Panc1 (cell line): ENCODE measurements around the gene KCNT1. TPM values are rescaled to one million over a fixed set of nuclear protein-coding genes. Genes with fewer than 3 reads are reported as not detected.

Experiments used
- ATAC-seq: fragments of 200-7000 bp; cut with Tn5 transposase; 2 replicates; pipeline ENCODE4 v1.9.1; 2020; ENCODE audit warnings: mild to moderate bottlenecking, moderate library complexity
- BruUV-seq: library from RNA; stranded (reverse); fragments of 400-500 nt; replicated peaks from 2 replicates; lab custom pipeline; 2021; lab: Mats Ljungman, UMichigan
- CTCF ChIA-PET: fragments of 300-600 bp; sonication (Branson Sonifier 250); formaldehyde crosslinking; loops from one replicate; lab custom pipeline; 2022; ENCODE audit warnings: antibody characterized with exemption; lab: Charles Lee
- POLR2A ChIA-PET: fragments of 300-600 bp; sonication (Branson Sonifier 250); formaldehyde crosslinking; loops from one replicate; lab custom pipeline; 2022; ENCODE audit warnings: antibody characterized with exemption; lab: Charles Lee
- DNase-seq: peaks from one replicate; pipeline ENCODE4 v3.0.0-alpha.2; 2010; ENCODE audit warnings: low read depth, low spot score
- H3K27ac ChIP-seq: 2 replicates; pipeline ENCODE4 v1.5.1; 2011; ENCODE audit warnings: mild to moderate bottlenecking, low read length, inconsistent platforms
- H3K27me3 ChIP-seq: fragments of 200-500 bp; sonication (Bioruptor generic); 2 replicates; pipeline ENCODE4 v1.6.0; 2014; ENCODE audit warnings: low read length, inconsistent platforms; ENCODE audit not compliant: control insufficient read depth, insufficient read depth
- H3K36me3 ChIP-seq: fragments of 200-500 bp; sonication (Bioruptor generic); 2 replicates; pipeline ENCODE4 v1.5.1; 2014; ENCODE audit warnings: inconsistent platforms, mild to moderate bottlenecking, low read length, moderate library complexity; ENCODE audit not compliant: control insufficient read depth, insufficient read depth
- H3K4me1 ChIP-seq: 2 replicates; pipeline ENCODE4 v1.5.1; 2011; ENCODE audit warnings: inconsistent platforms, mild to moderate bottlenecking, low read length, moderate library complexity; ENCODE audit not compliant: control insufficient read depth, insufficient read depth
- H3K4me3 ChIP-seq, 2 experiments: 2 replicates each; pipeline ENCODE4 v1.5.1; 2011 to 2012; ENCODE audit warnings: low read depth in 2 of 2, low read length in 2 of 2, mild to moderate bottlenecking in 2 of 2, inconsistent platforms in 1 of 2, moderate library complexity in 1 of 2
- H3K9me3 ChIP-seq: fragments of 200-500 bp; sonication (Bioruptor generic); 2 replicates; pipeline ENCODE4 v1.5.1; 2014; ENCODE audit warnings: low read depth, mild to moderate bottlenecking, inconsistent platforms, low read length, moderate library complexity; ENCODE audit not compliant: control insufficient read depth, insufficient read depth
- CTCF ChIP-seq: fragments of 450-650 bp; IDR thresholded peaks from 2 replicates; pipeline ENCODE4 v1.5.1; 2017; ENCODE audit warnings: mild to moderate bottlenecking
- POLR2AphosphoS5 ChIP-seq: IDR thresholded peaks from 2 replicates; pipeline ENCODE4 v1.6.1; 2012; ENCODE audit warnings: mild to moderate bottlenecking, low read depth, low read length, moderate library complexity
- REST ChIP-seq, 2 experiments: IDR thresholded peaks; 2 replicates each; pipeline ENCODE4 v1.6.1; 2011 to 2012; ENCODE audit warnings: low read depth in 2 of 2, control low read depth in 1 of 2, low read length in 1 of 2, mild to moderate bottlenecking in 1 of 2, moderate library complexity in 1 of 2; ENCODE audit not compliant: insufficient read depth in 1 of 2
- SIN3A ChIP-seq: IDR thresholded peaks from 2 replicates; pipeline ENCODE4 v1.6.1; 2012; ENCODE audit warnings: low read depth, mild to moderate bottlenecking, low read length, moderate library complexity, borderline replicate concordance; ENCODE audit not compliant: insufficient read depth
- TCF7L2 ChIP-seq: IDR thresholded peaks from 2 replicates; pipeline ENCODE4 v1.6.1; 2011; ENCODE audit warnings: mild to moderate bottlenecking, low read depth, low read length, inconsistent platforms
- in situ Hi-C: cut with HindIII; loops from 2 replicates; pipeline ENCODE4 v1.10.0; 2016; ENCODE audit warnings: low sequenced_read_pairs, low pct_unique_long_range_greater_than_20kb
- intact Hi-C: fragments of 100-400 bp; cut with micrococcal nuclease; formaldehyde crosslinking; loops from one replicate; pipeline ENCODE4 v1.10.0; 2022; ENCODE audit not compliant: unreplicated experiment
- total RNA-seq: library from RNA; stranded (reverse); gene quantifications from one replicate; pipeline ENCODE4 v1.2.1, GENCODE V29; 2021; ENCODE audit not compliant: unreplicated experiment

Gene KCNT1
- total RNA-seq, 1 experiment from 2014 or later: not detected

GRCh38 chr9:135727257-135727875 is 25.4 kb downstream of the KCNT1 start:
- Histone ChIP-seq H3K27ac (no peak overlapping the region), H3K4me1 (no peaks in the 10 kb centered on the region), H3K4me3 (no peak overlapping the region), H3K27me3 (no peaks in the 10 kb centered on the region), H3K36me3 (no peaks in the 10 kb centered on the region), H3K9me3 (no peaks in the 10 kb centered on the region)
- ATAC-seq (no peak), DNase-seq (no peak)
- ChIA-PET POLR2A (no interaction called here), CTCF (no interaction called here)
- in situ Hi-C loops: no loop called here
- intact Hi-C loops: no loop called here
- TF ChIP-seq CTCF (no peak), REST (IDR thresholded peaks at IDR 0.05; ENCODE audit: insufficient read depth in 1 of 2, low read depth in 2 of 2, low read length in 1 of 2) (no peak), TCF7L2 (no peak), POLR2AphosphoS5 (no peak), SIN3A (no peak)
- BruUV-seq: no TSS peak

- ATAC-seq (no peak), DNase-seq (no peak)
- ChIA-PET CTCF (no interaction called here), POLR2A (interaction anchor here (0.6 kb wide), 1 partner anchor 36 kb away, joined by 3 read pairs; no protein-coding TSS in a partner anchor)
- no TSS peak for BruUV-seq
- TF ChIP-seq REST (IDR thresholded peaks at IDR 0.05; ENCODE audit: insufficient read depth in 1 of 2, low read depth in 2 of 2, low read length in 1 of 2) (no peak), TCF7L2 (no peak), CTCF (no peak), SIN3A (no peak), POLR2AphosphoS5 (no peak)
- in situ Hi-C loops (no loop called here), intact Hi-C loops (no loop called here)
- H3K4me1 ChIP-seq: no peaks in the 10 kb centered on the region
- no peaks in the 10 kb centered on the region for H3K36me3 ChIP-seq
- no peaks in the 10 kb centered on the region for H3K9me3 ChIP-seq
- no peaks in the 10 kb centered on the region for H3K27me3 ChIP-seq
- H3K4me3 ChIP-seq: no peak overlapping the region
- no peak overlapping the region for H3K27ac ChIP-seq
Measured at GRCh38 chr9:135728436-135729110, 26.6 kb downstream of the KCNT1 start.
